ENCODE data around the gene ANGPTL4.

GRCh38 chr19:8397271-8397670 lies 33.3 kb downstream of the ANGPTL4 start:
- no peak for TF ChIP-seq CTCF (IDR thresholded peaks at IDR 0.05)
- no peak for TF ChIP-seq EZH2 (IDR thresholded peaks at IDR 0.05)
